Upper lobe of left lung (tissue), 4 donors: ENCODE measurements around the gene CCDC201.
"Not testable (repeated sequence)": the region's sequence is repeated elsewhere in the genome, so short reads cannot be mapped to it uniquely, and the experiment has no call there.

Experiments used
- CTCF ChIP-seq, 6 experiments: fragments of 450-650 bp in 4 of 6; fragments of 200-600 bp in 2 of 6; sonication (generic) in 2 of 6; IDR thresholded peaks; one replicate each; pipeline ENCODE4 v1.5.1; 2016 to 2019; ENCODE audit warnings: antibody characterized with exemption in 6 of 6
- POLR2A ChIP-seq, 4 donors: fragments of 450-650 bp; IDR thresholded peaks; one replicate each; pipeline ENCODE4 v1.5.1; 2016 to 2017; ENCODE audit warnings: antibody characterized with exemption in 4 of 4, mild to moderate bottlenecking in 2 of 4

GRCh38 chr7:45826550-45826949 is 46.3 kb downstream of the CCDC201 start:
- TF ChIP-seq CTCF, POLR2A (IDR thresholded peaks at IDR 0.05): not testable (repeated sequence)
